Testis (tissue), 2 donors: Measurements from ENCODE around the gene CLEC12A.

Experiments used
- CTCF ChIP-seq, 3 experiments: fragments of 450-650 bp in 2 of 3; fragments of 200-600 bp in 1 of 3; sonication (generic) in 1 of 3; IDR thresholded peaks; one replicate each; pipeline ENCODE4 v1.5.1; 2016 to 2019; ENCODE audit warnings: antibody characterized with exemption in 3 of 3, mild to moderate bottlenecking in 2 of 3, moderate library complexity in 1 of 3
- POLR2A ChIP-seq: fragments of 450-650 bp; IDR thresholded peaks from one replicate; pipeline ENCODE4 v1.6.1; 2017; ENCODE audit warnings: antibody characterized with exemption, mild to moderate bottlenecking, moderate library complexity

- TF ChIP-seq POLR2A: no peak
- TF ChIP-seq CTCF (IDR thresholded peaks at IDR 0.05): no peak
Observed at GRCh38 chr12:9922429-9922828, 48.8 kb upstream of the CLEC12A start.
